Erythroblast (primary cell): ENCODE measurements around the gene CLSTN1.

ENCODE experiments used
- DNase-seq, 2 experiments: peaks; one replicate each; lab custom pipeline; 2025; lab: John Stamatoyannopoulos, UW
- GATA1 ChIP-seq: IDR thresholded peaks from 2 replicates; pipeline ENCODE4 v1.6.1; 2011; ENCODE audit warnings: low read depth, mild to moderate bottlenecking, control low read depth, low read length, moderate library complexity
- POLR2A ChIP-seq: IDR thresholded peaks from 2 replicates; pipeline ENCODE4 v1.6.1; 2011; ENCODE audit warnings: mild to moderate bottlenecking, low read length

Gene CLSTN1

GRCh38 chr1:9823943-9824701 lies at the start of gene CLSTN1:
TSS of gene CLSTN1 (minus strand) at chr1:9823965. CDS start at chr1:9823733, 232 bp downstream.
- TF ChIP-seq GATA1 (no peak), POLR2A (no peak)
- DNase-seq, result peak; percentile 83 to 88

GRCh38 chr1:9873385-9873784 lies 49.6 kb upstream of the CLSTN1 start:
- TF ChIP-seq POLR2A (no peak), GATA1 (no peak)

GRCh38 chr1:9872430-9873165 lies 48.8 kb upstream of the CLSTN1 start:
- no peak for DNase-seq
- TF ChIP-seq GATA1 (no peak), POLR2A (no peak)

More at GRCh38 chr1:9873385-9873784, 49.6 kb upstream of the CLSTN1 start:
- DNase-seq, result no peak

- no peak for DNase-seq
- TF ChIP-seq POLR2A (no peak), GATA1 (no peak)
Observed at GRCh38 chr1:9871707-9872425, 48.1 kb upstream of the CLSTN1 start.

GRCh38 chr1:9871021-9871420 lies 47.3 kb upstream of the CLSTN1 start:
- TF ChIP-seq POLR2A, result no peak
- no peak for TF ChIP-seq GATA1
- no peak for DNase-seq

GRCh38 chr1:9870572-9870971 lies 46.8 kb upstream of the CLSTN1 start:
- no peak for DNase-seq
- no peak for TF ChIP-seq GATA1
- no peak for TF ChIP-seq POLR2A

GRCh38 chr1:9869831-9870251 lies 46.1 kb upstream of the CLSTN1 start:
- no peak for DNase-seq
- no peak for TF ChIP-seq GATA1
- TF ChIP-seq POLR2A, result no peak

GRCh38 chr1:9868244-9868590 lies 44.5 kb upstream of the CLSTN1 start:
- no peak for DNase-seq
- TF ChIP-seq GATA1, result no peak
- no peak for TF ChIP-seq POLR2A

GRCh38 chr1:9867408-9868243 lies 43.9 kb upstream of the CLSTN1 start:
- no peak for TF ChIP-seq POLR2A
- no peak for TF ChIP-seq GATA1
- DNase-seq, result peak; percentile 73 to 87

- DNase-seq, result no peak
- TF ChIP-seq GATA1, result no peak
Observed at GRCh38 chr1:9866836-9867235, 43.1 kb upstream of the CLSTN1 start.

- TF ChIP-seq GATA1 (no peak), POLR2A (no peak)
- no peak for DNase-seq
Observed at GRCh38 chr1:9865724-9866123, 42.0 kb upstream of the CLSTN1 start.

- TF ChIP-seq GATA1 (no peak), POLR2A (no peak)
- DNase-seq, result no peak
Observed at GRCh38 chr1:9863371-9863770, 39.6 kb upstream of the CLSTN1 start.

- TF ChIP-seq POLR2A (no peak), GATA1 (no peak)
- DNase-seq, result peak in 1 of 2 experiments; percentile 12
Observed at GRCh38 chr1:9861360-9861759, 37.6 kb upstream of the CLSTN1 start.

- DNase-seq, result no peak
- TF ChIP-seq GATA1 (no peak), POLR2A (no peak)
Observed at GRCh38 chr1:9860887-9861286, 37.1 kb upstream of the CLSTN1 start.
